Uterus (tissue), 4 donors: ENCODE results near the gene MINDY1. TPM values are rescaled to one million over a fixed set of nuclear protein-coding genes. Genes with fewer than 3 reads are reported as not detected.
A peak's percentile ranks its signal among the peaks of the same experiment; 100 is the strongest.

ENCODE experiments used
- DNase-seq, 2 donors: peaks; one replicate each; pipeline ENCODE4 v3.0.0-alpha.2; 2019 to 2020
- H3K27ac ChIP-seq, 2 donors: fragments of 200-600 bp; sonication (generic); 1 replicate in 1 of 2; 2 replicates in 1 of 2; pipeline ENCODE4 v1.5.1; 2016 to 2018
- H3K27me3 ChIP-seq, 2 donors: fragments of 200-600 bp; sonication (generic); one replicate each; pipeline ENCODE4 v1.5.1; 2018 to 2019; ENCODE audit warnings: control low read depth in 1 of 2
- H3K36me3 ChIP-seq, 2 donors: fragments of 200-600 bp; sonication (generic); one replicate each; pipeline ENCODE4 v1.5.1; 2019; ENCODE audit warnings: control low read depth in 1 of 2
- H3K4me1 ChIP-seq, 2 donors: fragments of 200-600 bp; sonication (generic); one replicate each; pipeline ENCODE4 v1.5.1; 2018 to 2019; ENCODE audit warnings: control low read depth in 1 of 2
- H3K4me3 ChIP-seq, 2 donors: fragments of 200-600 bp; sonication (generic); 1 replicate in 1 of 2; 2 replicates in 1 of 2; pipeline ENCODE4 v1.5.1; 2018 to 2019; ENCODE audit warnings: mild to moderate bottlenecking in 1 of 2
- H3K9me3 ChIP-seq, 2 donors: fragments of 200-600 bp; sonication (generic); one replicate each; pipeline ENCODE4 v1.5.1; 2019; ENCODE audit warnings: control low read depth in 1 of 2
- POLR2A ChIP-seq, 2 donors: fragments of 450-650 bp; IDR thresholded peaks; one replicate each; pipeline ENCODE4 v1.6.1; 2016; ENCODE audit warnings: antibody characterized with exemption in 2 of 2, mild to moderate bottlenecking in 1 of 2, moderate library complexity in 1 of 2
- intact Hi-C: fragments of 100-400 bp; cut with DNase I; formaldehyde crosslinking; loops from one replicate; pipeline ENCODE4 v1.15.1; 2023; ENCODE audit warnings: low total_unique reads
- total RNA-seq, 4 donors: library from RNA; depleted of rRNA in 3 of 4; stranded (reverse); fragments of >200 nt in 3 of 4; gene quantifications; one replicate each; pipeline versions ENCODE4 v1.1.0 to v1.2.4, GENCODE V29; 2014 to 2023
- TF ChIP-seq, protein P1 (sequence below), 4 experiments: fragments of 200-600 bp in 2 of 4; fragments of 450-650 bp in 2 of 4; sonication (generic) in 2 of 4; IDR thresholded peaks; one replicate each; pipeline ENCODE4 v1.5.1; 2016 to 2019; ENCODE audit warnings: antibody characterized with exemption in 4 of 4, mild to moderate bottlenecking in 2 of 4, moderate library complexity in 1 of 4
- donor health status: DM: yes; HTN: yes; CAD: no.

Gene MINDY1
- total RNA-seq, 4 donors from 2014 or later: 10.0 to 37.7 (median 24.6) TPM

DNA sequence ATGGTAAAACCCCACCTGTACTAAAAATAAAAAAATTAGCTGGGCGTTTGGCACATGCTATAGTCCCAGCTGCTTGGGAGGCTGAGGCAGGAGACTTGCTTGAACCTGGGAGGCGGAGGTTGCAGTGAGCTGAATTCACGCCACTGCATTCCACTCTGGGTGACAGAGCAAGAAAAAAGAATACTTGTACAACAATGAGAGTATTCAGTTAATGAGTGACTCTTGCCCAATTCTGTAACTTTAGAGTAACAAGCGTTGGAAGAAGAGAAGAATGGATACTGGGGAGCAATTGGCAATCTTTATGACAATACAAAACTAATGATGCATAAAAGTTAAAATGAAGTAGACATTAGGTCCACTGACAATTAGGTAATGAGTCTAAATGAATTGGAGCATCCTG lies 14.1 kb downstream of the MINDY1 start:
- Histone ChIP-seq H3K4me1 (peaks cover 3 to 7% of the 10 kb centered on the region in 2 donors), H3K9me3 (no peaks in the 10 kb centered on the region), H3K36me3 (no peaks in the 10 kb centered on the region), H3K4me3 (no peak overlapping the region), H3K27me3 (no peaks in the 10 kb centered on the region), H3K27ac (no peak overlapping the region)
- TF ChIP-seq POLR2A (IDR thresholded peaks at IDR 0.05): no peak
- TF ChIP-seq, protein P1, sequence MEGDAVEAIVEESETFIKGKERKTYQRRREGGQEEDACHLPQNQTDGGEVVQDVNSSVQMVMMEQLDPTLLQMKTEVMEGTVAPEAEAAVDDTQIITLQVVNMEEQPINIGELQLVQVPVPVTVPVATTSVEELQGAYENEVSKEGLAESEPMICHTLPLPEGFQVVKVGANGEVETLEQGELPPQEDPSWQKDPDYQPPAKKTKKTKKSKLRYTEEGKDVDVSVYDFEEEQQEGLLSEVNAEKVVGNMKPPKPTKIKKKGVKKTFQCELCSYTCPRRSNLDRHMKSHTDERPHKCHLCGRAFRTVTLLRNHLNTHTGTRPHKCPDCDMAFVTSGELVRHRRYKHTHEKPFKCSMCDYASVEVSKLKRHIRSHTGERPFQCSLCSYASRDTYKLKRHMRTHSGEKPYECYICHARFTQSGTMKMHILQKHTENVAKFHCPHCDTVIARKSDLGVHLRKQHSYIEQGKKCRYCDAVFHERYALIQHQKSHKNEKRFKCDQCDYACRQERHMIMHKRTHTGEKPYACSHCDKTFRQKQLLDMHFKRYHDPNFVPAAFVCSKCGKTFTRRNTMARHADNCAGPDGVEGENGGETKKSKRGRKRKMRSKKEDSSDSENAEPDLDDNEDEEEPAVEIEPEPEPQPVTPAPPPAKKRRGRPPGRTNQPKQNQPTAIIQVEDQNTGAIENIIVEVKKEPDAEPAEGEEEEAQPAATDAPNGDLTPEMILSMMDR (IDR thresholded peaks at IDR 0.05): no peak
- no peak for DNase-seq
- intact Hi-C loops: no loop called here

DNA sequence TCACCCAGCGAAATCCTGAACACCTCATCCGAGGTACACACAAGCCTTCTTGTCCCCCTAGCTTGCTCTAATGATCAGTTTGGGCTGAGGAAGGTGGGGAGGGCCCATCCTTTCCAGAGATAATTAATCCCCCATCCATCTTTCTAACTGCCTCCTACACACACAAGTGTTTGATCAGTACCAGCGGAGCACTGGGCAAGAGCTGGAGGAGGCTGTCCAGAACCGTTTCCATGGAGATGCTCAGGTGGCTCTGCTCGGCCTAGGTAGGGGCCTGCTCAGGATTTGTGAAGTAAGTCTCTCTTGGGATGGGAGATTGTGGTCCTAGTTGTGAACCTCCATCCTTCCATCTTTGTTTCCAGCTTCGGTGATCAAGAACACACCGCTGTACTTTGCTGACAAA lies 18.8 kb downstream of the MINDY1 start:
- H3K9me3 ChIP-seq: no peaks in the 10 kb centered on the region
- no peaks in the 10 kb centered on the region for H3K36me3 ChIP-seq
- no peak for DNase-seq
- no peaks in the 10 kb centered on the region for H3K4me1 ChIP-seq
- TF ChIP-seq POLR2A (IDR thresholded peaks at IDR 0.05): no peak
- TF ChIP-seq, protein P1 (IDR thresholded peaks at IDR 0.05): no peak
- no peak overlapping the region for H3K27ac ChIP-seq
- H3K4me3 ChIP-seq: no peak overlapping the region
- intact Hi-C loops: no loop called here
- no peaks in the 10 kb centered on the region for H3K27me3 ChIP-seq

DNA sequence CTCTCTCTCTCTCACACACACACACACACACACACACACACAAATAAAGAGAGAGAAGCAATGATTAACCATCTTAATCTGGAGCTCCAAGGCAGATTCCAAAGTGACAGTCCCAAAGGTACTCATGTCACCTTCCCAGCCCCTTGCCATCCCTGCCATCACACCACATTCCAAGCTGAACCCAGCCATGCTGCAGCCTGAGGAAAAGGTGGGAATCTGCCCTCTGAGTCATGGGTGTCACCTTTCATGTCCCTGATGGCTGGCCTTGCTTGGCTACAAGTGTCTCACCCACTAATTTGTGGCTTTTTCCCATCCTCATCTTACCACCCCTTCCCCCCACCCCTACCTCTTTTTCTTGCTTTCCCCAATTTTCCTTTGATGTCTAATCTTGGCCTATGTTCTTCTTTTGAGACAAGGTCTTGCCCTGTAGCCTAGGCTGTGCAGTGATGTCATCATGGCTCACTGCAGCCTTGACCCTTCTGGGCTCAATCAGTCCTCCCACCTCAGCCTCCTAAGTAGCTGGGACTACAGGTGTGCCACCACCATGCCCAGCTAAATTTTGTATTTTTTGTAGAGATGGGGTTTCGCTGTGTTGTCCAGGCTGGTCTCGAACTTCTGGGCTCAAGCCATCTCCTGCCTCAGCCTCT lies 21.4 kb downstream of the MINDY1 start:
- no peaks in the 10 kb centered on the region for H3K27me3 ChIP-seq
- H3K9me3 ChIP-seq: no peaks in the 10 kb centered on the region
- no peaks in the 10 kb centered on the region for H3K36me3 ChIP-seq
- no peak for DNase-seq
- H3K4me1 ChIP-seq: peaks cover 0 to 14% of the 10 kb centered on the region in 2 donors
- TF ChIP-seq, protein P1 (IDR thresholded peaks at IDR 0.05): no peak
- no peak for TF ChIP-seq POLR2A (IDR thresholded peaks at IDR 0.05)
- no peak overlapping the region for H3K4me3 ChIP-seq
- H3K27ac ChIP-seq: no peak overlapping the region
- intact Hi-C loops: no loop called here

DNA sequence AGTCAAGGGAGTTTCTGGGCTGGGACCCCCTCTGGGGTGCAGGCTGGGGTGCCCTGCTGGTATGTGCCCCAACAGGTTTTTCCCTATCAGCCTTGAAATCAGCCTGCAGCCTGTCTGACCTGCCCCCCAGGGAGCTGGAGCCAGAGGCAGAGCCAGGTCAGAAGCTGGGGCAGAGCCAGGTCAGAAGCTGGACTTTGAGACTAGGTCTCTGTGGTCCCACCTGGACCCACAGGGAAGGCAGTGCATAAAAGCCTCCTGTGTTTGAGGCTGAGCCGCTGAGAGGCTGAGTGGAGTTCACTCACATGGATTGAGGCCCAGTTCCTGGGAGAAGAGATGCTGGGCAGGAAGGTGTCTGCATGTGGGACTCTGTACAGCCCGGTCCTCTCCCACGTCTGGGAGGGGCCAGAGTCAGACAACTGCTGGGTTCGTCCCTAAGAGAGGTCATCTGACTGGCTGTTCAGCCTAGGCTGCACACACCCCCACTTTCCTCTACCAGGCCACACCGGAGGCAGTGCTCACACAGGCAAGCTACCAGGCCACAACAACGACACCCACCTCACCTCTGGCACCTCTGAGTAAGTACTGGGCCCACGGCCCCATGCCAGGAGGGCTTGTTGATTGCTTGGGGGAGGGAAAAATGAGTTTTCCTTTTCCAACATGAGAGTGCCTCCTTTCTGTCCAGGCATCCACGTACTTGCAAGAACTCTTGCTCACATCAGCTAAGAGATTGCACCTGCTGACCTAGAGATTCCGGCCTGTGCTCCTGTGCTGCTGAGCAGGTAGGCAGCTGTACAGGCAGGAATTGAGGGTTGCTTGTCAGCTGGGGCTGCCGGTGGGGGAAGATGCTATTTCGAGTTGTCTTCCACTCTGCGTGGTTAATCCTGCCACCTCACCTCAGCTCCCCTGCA lies 24.6 kb downstream of the MINDY1 start, which contains the start of gene ANXA9:
Gene ANXA9, plus strand, starts transcription at position 488 of the 908 bp plus-strand sequence. CDS start 814 bp downstream, outside the sequence.
- Histone ChIP-seq H3K27ac (peak within 1 kb of the TSS; percentile 73 to 74), H3K36me3 (no peaks in the 10 kb centered on the region), H3K27me3 (no peaks in the 10 kb centered on the region), H3K4me1 (peaks cover 0 to 14% of the 10 kb centered on the region in 2 donors), H3K4me3 (no peak within 1 kb of the TSS), H3K9me3 (no peaks in the 10 kb centered on the region)
- TF ChIP-seq POLR2A (IDR thresholded peaks at IDR 0.05): no peak
- TF ChIP-seq, protein P1 (IDR thresholded peaks at IDR 0.05): no peak
- peak; percentile 70 to 74 for DNase-seq
- intact Hi-C loops: no loop called here
